Parathyroid adenoma (tissue), 2 donors: ENCODE data around the gene ELANE.
A peak's percentile ranks its signal among the peaks of the same experiment; 100 is the strongest.

Experiments
- H2AFZ ChIP-seq: fragments of 300-600 bp; sonication (generic); one replicate; pipeline ENCODE4 v1.7.0; 2017; ENCODE audit warnings: antibody characterized with exemption, mild to moderate bottlenecking
- H3K27ac ChIP-seq: fragments of 300-600 bp; sonication (generic); one replicate; pipeline ENCODE4 v1.7.0; 2017
- H3K27me3 ChIP-seq: fragments of 300-600 bp; sonication (generic); one replicate; pipeline ENCODE4 v1.7.0; 2017; ENCODE audit warnings: low read length; ENCODE audit not compliant: control insufficient read depth, insufficient read depth
- H3K36me3 ChIP-seq: fragments of 300-600 bp; sonication (generic); one replicate; pipeline ENCODE4 v1.7.0; 2017; ENCODE audit warnings: low read length; ENCODE audit not compliant: control insufficient read depth, insufficient read depth
- H3K4me1 ChIP-seq: fragments of 300-600 bp; sonication (generic); one replicate; pipeline ENCODE4 v1.7.0; 2017; ENCODE audit warnings: control low read depth
- H3K4me2 ChIP-seq: fragments of 300-600 bp; sonication (generic); one replicate; pipeline ENCODE4 v1.7.0; 2017; ENCODE audit warnings: low read length
- H3K4me3 ChIP-seq: fragments of 300-600 bp; sonication (generic); one replicate; pipeline ENCODE4 v1.7.0; 2017; ENCODE audit warnings: low read depth, low read length
- H3K79me2 ChIP-seq: fragments of 300-600 bp; sonication (generic); one replicate; pipeline ENCODE4 v1.7.0; 2017; ENCODE audit warnings: control low read depth
- H3K9ac ChIP-seq: fragments of 300-600 bp; sonication (generic); one replicate; pipeline ENCODE4 v1.7.0; 2017; ENCODE audit warnings: mild to moderate bottlenecking
- H3K9me3 ChIP-seq: fragments of 300-600 bp; sonication (generic); one replicate; pipeline ENCODE4 v1.7.0; 2017; ENCODE audit warnings: low read length; ENCODE audit not compliant: control insufficient read depth
- TF ChIP-seq, protein P1 (sequence below): fragments of 300-600 bp; sonication (generic); IDR thresholded peaks from one replicate; pipeline ENCODE4 v1.7.0; 2017; ENCODE audit warnings: antibody characterized with exemption, mild to moderate bottlenecking
- donor health status: primary hyperparathyroidism.

Gene ELANE

GRCh38 chr19:858284-858683, 6.2 kb downstream of the ELANE start:
- no peak overlapping the region for H2AFZ ChIP-seq
- H3K79me2 ChIP-seq, result no peaks in the 10 kb centered on the region
- H3K4me1 ChIP-seq, result no peaks in the 10 kb centered on the region
- H3K9ac ChIP-seq, result no peak overlapping the region
- TF ChIP-seq, protein P1, sequence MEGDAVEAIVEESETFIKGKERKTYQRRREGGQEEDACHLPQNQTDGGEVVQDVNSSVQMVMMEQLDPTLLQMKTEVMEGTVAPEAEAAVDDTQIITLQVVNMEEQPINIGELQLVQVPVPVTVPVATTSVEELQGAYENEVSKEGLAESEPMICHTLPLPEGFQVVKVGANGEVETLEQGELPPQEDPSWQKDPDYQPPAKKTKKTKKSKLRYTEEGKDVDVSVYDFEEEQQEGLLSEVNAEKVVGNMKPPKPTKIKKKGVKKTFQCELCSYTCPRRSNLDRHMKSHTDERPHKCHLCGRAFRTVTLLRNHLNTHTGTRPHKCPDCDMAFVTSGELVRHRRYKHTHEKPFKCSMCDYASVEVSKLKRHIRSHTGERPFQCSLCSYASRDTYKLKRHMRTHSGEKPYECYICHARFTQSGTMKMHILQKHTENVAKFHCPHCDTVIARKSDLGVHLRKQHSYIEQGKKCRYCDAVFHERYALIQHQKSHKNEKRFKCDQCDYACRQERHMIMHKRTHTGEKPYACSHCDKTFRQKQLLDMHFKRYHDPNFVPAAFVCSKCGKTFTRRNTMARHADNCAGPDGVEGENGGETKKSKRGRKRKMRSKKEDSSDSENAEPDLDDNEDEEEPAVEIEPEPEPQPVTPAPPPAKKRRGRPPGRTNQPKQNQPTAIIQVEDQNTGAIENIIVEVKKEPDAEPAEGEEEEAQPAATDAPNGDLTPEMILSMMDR, result no peak
- no peaks in the 10 kb centered on the region for H3K9me3 ChIP-seq
- H3K36me3 ChIP-seq, result no peaks in the 10 kb centered on the region
- no peak overlapping the region for H3K4me2 ChIP-seq
- no peak overlapping the region for H3K27ac ChIP-seq
- no peak overlapping the region for H3K4me3 ChIP-seq
- H3K27me3 ChIP-seq, result no peaks in the 10 kb centered on the region

- TF ChIP-seq, protein P1, result no peak
- Histone ChIP-seq H3K9ac (no peak within 1 kb of the TSS), H3K4me2 (peak within 1 kb of the TSS; percentile 65), H3K79me2 (no peaks in the 10 kb centered on the region), H3K4me3 (peak within 1 kb of the TSS; percentile 44), H3K4me1 (no peaks in the 10 kb centered on the region), H3K27ac (no peak within 1 kb of the TSS), H2AFZ (peak within 1 kb of the TSS; percentile 77), H3K36me3 (no peaks in the 10 kb centered on the region), H3K27me3 (no peaks in the 10 kb centered on the region), H3K9me3 (no peaks in the 10 kb centered on the region)
These were observed 7.1 kb downstream of the ELANE start, which contains the start of gene CFD for GRCh38 chr19:858868-859843. TSS of gene CFD (plus strand) at chr19:859664. CDS start at chr19:859690, 26 bp downstream.

DNA sequence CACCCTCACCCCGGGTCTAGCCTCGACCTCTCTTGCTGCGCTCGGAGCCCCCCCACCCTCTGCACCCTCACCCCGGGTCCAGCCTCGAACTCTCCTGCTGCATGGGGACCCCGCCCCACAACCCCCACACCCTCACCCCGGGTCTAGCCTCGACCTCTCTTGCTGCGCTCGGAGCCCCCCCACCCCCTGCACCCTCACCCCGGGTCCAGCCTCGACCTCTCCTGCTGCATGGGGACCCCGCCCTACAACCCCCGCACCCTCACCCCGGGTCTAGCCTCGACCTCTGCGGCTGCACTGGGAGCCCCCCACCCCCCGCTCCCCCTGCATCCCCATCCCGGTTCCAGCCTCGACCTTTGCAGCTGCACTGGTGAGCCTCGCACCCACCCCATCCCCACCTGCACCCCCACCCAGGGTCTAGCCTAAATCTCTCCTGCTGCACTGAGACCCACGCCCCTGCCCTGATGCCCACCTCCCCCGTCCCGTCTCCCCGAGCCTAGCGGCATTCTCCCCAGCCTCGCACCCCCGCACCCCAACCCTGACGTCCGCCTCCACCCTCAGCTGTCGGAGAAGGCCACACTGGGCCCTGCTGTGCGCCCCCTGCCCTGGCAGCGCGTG, 9.1 kb downstream of the ELANE start:
- no peaks in the 10 kb centered on the region for H3K79me2 ChIP-seq
- no peak overlapping the region for H3K9ac ChIP-seq
- no peak overlapping the region for H3K4me3 ChIP-seq
- no peak overlapping the region for H2AFZ ChIP-seq
- TF ChIP-seq, protein P1, result no peak
- H3K4me2 ChIP-seq, result no peak overlapping the region
- no peaks in the 10 kb centered on the region for H3K4me1 ChIP-seq
- H3K36me3 ChIP-seq, result no peaks in the 10 kb centered on the region
- no peaks in the 10 kb centered on the region for H3K9me3 ChIP-seq
- H3K27me3 ChIP-seq, result no peaks in the 10 kb centered on the region
- no peak overlapping the region for H3K27ac ChIP-seq

DNA sequence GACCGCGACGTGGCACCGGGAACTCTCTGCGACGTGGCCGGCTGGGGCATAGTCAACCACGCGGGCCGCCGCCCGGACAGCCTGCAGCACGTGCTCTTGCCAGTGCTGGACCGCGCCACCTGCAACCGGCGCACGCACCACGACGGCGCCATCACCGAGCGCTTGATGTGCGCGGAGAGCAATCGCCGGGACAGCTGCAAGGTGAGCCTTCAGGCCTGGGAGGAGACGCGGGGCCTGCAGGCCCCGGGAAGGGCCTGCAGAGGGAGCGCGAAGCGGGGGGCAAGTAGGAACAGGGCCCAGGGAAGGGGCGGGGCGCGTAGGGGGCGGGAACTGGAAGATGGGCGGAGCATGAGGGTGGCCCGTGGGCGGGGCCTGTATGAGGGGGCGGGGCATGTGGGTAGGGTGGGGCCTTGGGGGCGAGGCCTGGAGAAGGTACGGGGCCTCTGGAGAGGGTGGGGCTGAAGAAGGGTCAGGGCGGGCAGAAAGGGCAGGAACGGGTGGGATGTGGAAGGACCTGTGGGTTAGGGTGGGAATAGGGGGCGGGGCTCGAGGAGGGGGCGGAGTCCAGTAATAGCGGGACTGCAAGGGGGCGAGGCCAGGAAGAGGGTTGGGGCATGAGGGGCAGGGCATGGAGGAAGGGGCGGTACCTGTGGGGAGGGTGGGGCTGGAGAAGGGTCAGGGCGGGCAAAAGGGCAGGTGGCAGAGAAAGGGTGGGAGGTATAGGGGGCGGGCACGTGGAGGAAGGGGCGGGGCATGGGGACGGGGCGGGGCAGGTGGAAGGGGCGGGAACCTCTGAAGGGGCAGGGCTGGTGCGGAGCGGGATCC, 9.9 kb downstream of the ELANE start:
- Histone ChIP-seq H3K9ac (no peak overlapping the region), H3K9me3 (no peaks in the 10 kb centered on the region), H2AFZ (no peak overlapping the region), H3K4me3 (no peak overlapping the region), H3K27me3 (no peaks in the 10 kb centered on the region), H3K79me2 (no peaks in the 10 kb centered on the region), H3K36me3 (no peaks in the 10 kb centered on the region), H3K27ac (no peak overlapping the region), H3K4me2 (no peak overlapping the region), H3K4me1 (no peaks in the 10 kb centered on the region)
- TF ChIP-seq, protein P1, result no peak
